ENCODE results near the gene NPC1. TPM values are rescaled to one million over a fixed set of nuclear protein-coding genes. Genes with fewer than 3 reads are reported as not detected.
A peak's percentile ranks its signal among the peaks of the same experiment; 100 is the strongest.

NPC1 gene
- 43.3 and 49.8 TPM in 2 replicates for total RNA-seq (ENCODE audit: low replicate concordance)
- long read RNA-seq, full-length matches to known transcripts: 1 of 46 reads
- long read RNA-seq, partial matches to known transcripts: 29 of 46 reads
- long read RNA-seq, other reads (novel, unspliced or antisense): 16 of 46 reads

DNA sequence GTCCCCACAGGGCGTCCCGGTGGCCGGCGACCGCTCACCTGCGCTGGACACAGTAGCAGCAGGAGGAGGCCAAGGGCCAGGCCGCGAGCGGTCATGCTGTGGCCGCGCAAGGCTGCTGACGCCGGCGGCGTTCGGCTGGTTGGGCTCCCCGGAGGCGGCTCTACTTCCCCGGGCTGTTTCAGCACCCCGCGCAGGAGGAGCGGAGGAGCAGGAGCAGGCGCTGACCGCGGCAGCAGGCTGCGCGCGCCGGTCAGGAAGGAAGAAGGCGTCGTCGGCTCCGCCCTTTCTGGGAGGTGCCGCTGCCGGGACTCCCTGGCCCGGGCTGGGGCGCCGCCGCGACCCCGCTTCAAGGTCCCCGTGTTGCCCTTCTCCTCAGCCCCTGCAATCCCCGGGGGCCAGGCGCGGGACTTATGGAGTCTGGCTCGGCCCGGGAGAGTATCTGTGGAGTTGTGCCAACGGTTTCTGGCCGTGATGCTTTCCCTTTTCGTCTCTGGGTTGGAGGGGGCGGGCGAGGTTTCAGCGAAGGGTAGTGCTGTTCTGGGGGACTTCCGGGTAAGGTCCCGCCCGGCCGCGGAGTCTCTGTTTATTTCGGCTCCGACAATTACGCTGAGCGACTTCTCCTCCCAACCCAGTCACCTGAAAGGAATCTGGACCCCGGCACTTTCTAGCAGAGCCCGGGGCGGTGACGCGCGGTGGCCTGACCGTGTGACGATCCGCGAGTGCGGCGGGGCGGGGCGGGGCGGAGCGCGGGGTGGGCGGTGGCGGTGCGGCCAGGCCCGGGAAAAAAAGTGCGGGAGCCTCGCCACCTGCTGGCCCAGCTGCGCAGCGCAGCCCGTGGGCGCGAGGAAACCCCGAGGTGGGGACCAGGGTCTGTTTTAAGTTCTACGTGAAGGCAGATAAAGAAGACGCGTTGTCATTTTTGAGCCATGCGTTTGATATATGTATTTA, at the start of gene NPC1:
TSS of gene NPC1 (minus strand) at position 258 of the 948 bp plus-strand sequence. CDS start at position 95, 163 bp downstream.
- TF ChIP-seq CTCF (conservative IDR thresholded peaks at IDR 0.05): peak; percentile 97
- Mint-ChIP-seq H3K27ac (peak within 1 kb of the TSS; percentile 99), H3K9me3 (no peaks in the 10 kb centered on the region), H3K36me3 (peaks cover 3% of the 10 kb centered on the region), H3K27me3 (peaks cover 12% of the 10 kb centered on the region), H3K4me3 (peak within 1 kb of the TSS; percentile 94), H3K4me1 (ENCODE audit: unreplicated experiment) (peaks cover 26% of the 10 kb centered on the region)
- DNase-seq (ENCODE audit: extremely low spot score, unreplicated experiment): peak; percentile 92

DNA sequence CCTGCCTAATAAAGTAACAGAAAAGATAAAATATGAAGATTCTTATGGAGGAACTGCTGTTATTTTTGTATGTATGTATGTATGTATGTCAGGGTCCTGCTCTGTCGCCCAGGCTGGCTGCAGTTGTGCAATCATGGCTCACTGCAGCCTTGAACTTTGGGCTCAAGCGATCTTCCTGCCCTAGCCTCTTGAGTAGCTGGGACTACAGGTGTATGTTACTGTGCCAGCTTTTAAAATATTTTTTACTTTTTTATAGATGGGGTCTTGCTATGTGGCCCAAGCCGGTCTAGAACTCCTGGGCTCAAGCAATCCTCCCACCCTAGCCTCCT, 49.7 kb upstream of the NPC1 start:
- Mint-ChIP-seq H3K36me3 (no peaks in the 10 kb centered on the region), H3K9me3 (no peaks in the 10 kb centered on the region), H3K4me3 (no peak overlapping the region), H3K27ac (no peak overlapping the region), H3K4me1 (ENCODE audit: unreplicated experiment) (no peaks in the 10 kb centered on the region), H3K27me3 (no peaks in the 10 kb centered on the region)
- TF ChIP-seq CTCF (conservative IDR thresholded peaks at IDR 0.05): no peak
- no peak for DNase-seq (ENCODE audit: extremely low spot score, unreplicated experiment)

DNA sequence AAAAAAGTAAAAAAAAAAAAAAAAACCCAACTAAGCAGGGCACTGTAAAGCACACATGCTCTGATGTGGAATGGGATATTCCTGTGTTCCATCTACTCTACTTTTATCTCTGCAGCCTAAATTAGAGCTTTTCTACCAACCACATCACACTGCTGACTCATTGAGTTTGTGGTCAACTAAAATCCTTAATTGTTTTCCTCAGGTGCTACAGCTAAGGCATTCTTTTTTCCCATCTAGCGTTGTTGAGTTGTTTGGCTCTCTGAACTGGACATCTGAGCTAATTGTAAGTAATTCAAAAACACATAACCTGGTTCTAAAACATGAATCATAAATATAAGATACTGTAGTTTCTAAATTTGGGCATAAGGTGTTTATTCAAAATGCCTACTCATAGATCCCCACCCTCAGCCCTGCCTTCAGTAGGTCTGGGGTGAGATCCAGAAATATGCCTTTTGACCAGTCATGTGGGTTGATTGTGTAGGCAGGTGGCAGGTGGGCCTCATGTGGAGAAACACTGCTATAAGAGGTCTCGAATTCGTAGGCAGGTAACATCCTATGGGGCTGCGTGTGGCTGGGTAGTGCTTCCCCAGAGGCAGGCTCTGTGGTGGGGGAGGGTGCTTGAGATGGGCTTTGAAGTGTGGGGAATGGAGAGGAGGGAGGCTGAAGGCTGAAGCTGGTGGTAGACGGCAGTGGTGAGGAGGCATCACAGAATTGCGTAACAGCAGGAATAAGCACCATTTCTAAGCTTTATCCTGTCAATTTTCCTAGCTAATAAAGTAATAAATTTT, 49.2 kb upstream of the NPC1 start:
- Mint-ChIP-seq H3K4me3 (no peak overlapping the region), H3K27me3 (no peaks in the 10 kb centered on the region), H3K4me1 (ENCODE audit: unreplicated experiment) (no peaks in the 10 kb centered on the region), H3K27ac (no peak overlapping the region), H3K36me3 (no peaks in the 10 kb centered on the region), H3K9me3 (no peaks in the 10 kb centered on the region)
- no peak for TF ChIP-seq CTCF (conservative IDR thresholded peaks at IDR 0.05)
- DNase-seq (ENCODE audit: extremely low spot score, unreplicated experiment): no peak

GRCh38 chr18:23634692-23635091, 48.4 kb upstream of the NPC1 start:
- Mint-ChIP-seq H3K4me1 (ENCODE audit: unreplicated experiment) (no peaks in the 10 kb centered on the region), H3K9me3 (no peaks in the 10 kb centered on the region), H3K36me3 (no peaks in the 10 kb centered on the region), H3K27ac (no peak overlapping the region), H3K4me3 (no peak overlapping the region), H3K27me3 (no peaks in the 10 kb centered on the region)
- no peak for DNase-seq (ENCODE audit: extremely low spot score, unreplicated experiment)
- TF ChIP-seq CTCF (conservative IDR thresholded peaks at IDR 0.05): no peak

DNA sequence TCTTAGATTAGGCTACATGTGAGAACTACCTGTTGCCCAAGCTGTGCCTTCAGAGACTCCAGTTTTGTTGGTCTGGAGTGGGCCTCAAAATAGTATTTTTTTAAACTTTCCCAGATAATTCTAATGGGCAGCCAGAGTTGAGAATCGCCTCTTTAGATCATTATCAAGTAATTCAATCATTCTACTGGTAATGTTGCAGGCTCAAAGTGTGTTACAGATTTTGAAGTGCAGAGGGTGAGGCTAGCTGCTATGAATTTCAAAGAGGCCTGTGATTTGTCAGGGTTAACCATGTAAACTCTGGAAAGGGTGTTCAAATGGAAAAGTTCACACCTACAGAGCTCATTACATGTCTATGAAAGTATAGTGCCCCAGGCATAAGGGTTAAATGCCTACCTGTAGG, 46.3 kb upstream of the NPC1 start:
- no peak for DNase-seq (ENCODE audit: extremely low spot score, unreplicated experiment)
- Mint-ChIP-seq H3K27me3 (no peaks in the 10 kb centered on the region), H3K4me1 (ENCODE audit: unreplicated experiment) (no peaks in the 10 kb centered on the region), H3K36me3 (no peaks in the 10 kb centered on the region), H3K27ac (no peak overlapping the region), H3K4me3 (no peak overlapping the region), H3K9me3 (no peaks in the 10 kb centered on the region)
- TF ChIP-seq CTCF (conservative IDR thresholded peaks at IDR 0.05): no peak
